HG03520 (cell line): ENCODE measurements around the gene PCED1B.
"Not testable (repeated sequence)": the region's sequence is repeated elsewhere in the genome, so short reads cannot be mapped to it uniquely, and the experiment has no call there.

Source experiments
- ATAC-seq: cut with Tn5 transposase; IDR thresholded peaks from one replicate; pipeline ENCODE4 v1.9.1; 2021; ENCODE audit warnings: mild to moderate bottlenecking, moderate library complexity; ENCODE audit not compliant: unreplicated experiment

Gene PCED1B

GRCh38 chr12:47079468-47079980 is at the start of gene PCED1B, which contains the start of gene AMIGO2:
PCED1B (plus strand) TSS chr12:47079621; CDS start chr12:47235064, 155,443 bp downstream.
AMIGO2 (minus strand) TSS chr12:47079959; CDS start chr12:47079002, 957 bp downstream.
- ATAC-seq: peak; percentile 49

- no peak for ATAC-seq
These were observed 49.5 kb upstream of the PCED1B start for GRCh38 chr12:47029903-47030302.

GRCh38 chr12:47032644-47033043 is 46.8 kb upstream of the PCED1B start:
- ATAC-seq: no peak

- no peak for ATAC-seq
These were observed 46.3 kb upstream of the PCED1B start for GRCh38 chr12:47033081-47033480.

GRCh38 chr12:47033789-47034555 is 45.4 kb upstream of the PCED1B start:
- no peak for ATAC-seq

GRCh38 chr12:47034661-47035060 is 44.8 kb upstream of the PCED1B start:
- ATAC-seq: no peak

GRCh38 chr12:47035484-47035883 is 43.9 kb upstream of the PCED1B start:
- no peak for ATAC-seq

- ATAC-seq: no peak
These were observed 41.1 kb upstream of the PCED1B start for GRCh38 chr12:47038270-47038748.

- ATAC-seq: no peak
These were observed 40.3 kb upstream of the PCED1B start for GRCh38 chr12:47039079-47039478.

GRCh38 chr12:47039756-47040155 is 39.7 kb upstream of the PCED1B start:
- ATAC-seq: no peak

GRCh38 chr12:47041327-47041726 is 38.1 kb upstream of the PCED1B start:
- no peak for ATAC-seq

GRCh38 chr12:47048541-47048940 is 30.9 kb upstream of the PCED1B start:
- ATAC-seq: no peak

- not testable (repeated sequence) for ATAC-seq
These were observed 28.1 kb upstream of the PCED1B start for GRCh38 chr12:47051291-47051690.

- no peak for ATAC-seq
These were observed 27.1 kb upstream of the PCED1B start for GRCh38 chr12:47052274-47052673.

- ATAC-seq: no peak
These were observed 25.5 kb upstream of the PCED1B start for GRCh38 chr12:47053961-47054360.

GRCh38 chr12:47054659-47055058 is 24.8 kb upstream of the PCED1B start:
- no peak for ATAC-seq

GRCh38 chr12:47055856-47056255 is 23.6 kb upstream of the PCED1B start:
- ATAC-seq: not testable (repeated sequence)

GRCh38 chr12:47056944-47057343 is 22.5 kb upstream of the PCED1B start:
- not testable (repeated sequence) for ATAC-seq

GRCh38 chr12:47058640-47059039 is 20.8 kb upstream of the PCED1B start:
- ATAC-seq: not testable (repeated sequence)

- ATAC-seq: no peak
These were observed 13.9 kb upstream of the PCED1B start for GRCh38 chr12:47065546-47065945.

GRCh38 chr12:47066278-47067025 is 13.0 kb upstream of the PCED1B start:
- ATAC-seq: peak; percentile 56

- ATAC-seq: no peak
These were observed 12.2 kb upstream of the PCED1B start for GRCh38 chr12:47067176-47067575.
